Measurements from ENCODE around the gene NDUFB8.
"Not testable (repeated sequence)": the region's sequence is repeated elsewhere in the genome, so short reads cannot be mapped to it uniquely, and the experiment has no call there.

NDUFB8 gene

DNA sequence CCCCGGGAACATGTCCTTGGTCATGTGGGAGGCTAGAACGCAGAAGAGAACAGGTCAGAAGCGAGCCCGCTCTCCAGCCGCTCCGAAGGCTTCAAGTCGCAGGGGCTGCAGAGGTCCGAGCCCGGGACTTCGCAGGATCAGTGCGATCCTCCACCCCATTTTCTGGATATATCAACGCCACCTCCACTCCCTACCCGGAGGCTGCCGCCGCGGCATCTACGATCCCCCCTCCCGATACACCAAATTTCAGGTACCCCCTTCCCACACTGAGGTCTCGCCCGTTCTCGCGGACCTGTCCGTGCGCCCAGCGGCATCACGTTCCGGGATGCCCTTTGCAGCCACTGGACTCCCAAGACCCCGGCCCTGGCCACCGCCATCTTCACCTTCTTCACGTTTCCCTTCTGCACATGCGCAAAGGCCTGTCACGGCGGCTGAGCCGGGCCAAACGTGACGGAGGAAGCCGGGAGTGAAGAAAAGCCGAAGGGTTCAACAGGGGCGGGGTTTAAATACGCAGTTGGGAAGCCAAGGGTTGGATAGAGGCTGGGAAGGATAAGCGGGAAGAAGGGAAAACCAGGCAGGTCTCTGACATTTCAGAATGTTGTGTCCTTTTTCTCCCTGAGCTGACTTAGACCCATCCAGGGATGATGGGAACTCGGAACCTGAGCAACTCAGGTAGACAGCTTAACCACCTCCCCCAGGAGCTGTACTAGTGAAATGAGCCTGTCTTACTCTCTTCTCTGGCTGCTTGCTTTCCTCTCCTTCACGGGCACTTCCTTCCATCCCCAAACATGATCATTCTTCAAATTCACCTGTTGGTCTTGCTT is at the start of gene NDUFB8:
TSS of gene NDUFB8 (minus strand) at position 397 of the 824 bp plus-strand sequence. CDS start at position 377, 20 bp downstream.
- H3K36me3 ChIP-seq (ENCODE audit: insufficient read depth, low read length): peaks cover 10% of the 10 kb centered on the region
- H3K9ac ChIP-seq (ENCODE audit: low read depth, low read length): peak within 1 kb of the TSS; percentile 79
- peaks cover 6% of the 10 kb centered on the region; the same call in 1 of the 2 replicates for H3K4me1 ChIP-seq (ENCODE audit: insufficient read depth, low read length)
- no peaks in the 10 kb centered on the region for H3K9me3 ChIP-seq (ENCODE audit: control insufficient read depth, insufficient read depth, low read length)

DNA sequence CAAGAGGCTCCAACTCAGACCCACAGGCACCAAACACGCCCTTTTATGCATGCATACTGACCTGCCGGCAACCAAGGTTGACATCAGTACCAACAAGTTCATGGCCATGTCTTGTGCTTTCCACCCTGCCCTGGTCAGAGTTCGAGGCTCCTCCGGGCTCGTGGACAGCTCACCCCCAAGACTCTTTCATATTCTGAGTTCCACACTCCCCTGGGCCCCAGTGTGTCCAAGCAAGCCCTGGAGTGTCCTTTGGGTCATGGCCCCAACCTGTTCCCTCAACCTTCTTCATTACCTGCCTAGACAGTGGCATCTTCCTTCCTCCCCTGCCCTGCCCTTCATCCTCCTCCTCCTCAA is 46.6 kb upstream of the NDUFB8 start:
- Histone ChIP-seq H3K4me1 (ENCODE audit: insufficient read depth, low read length) (no peaks in the 10 kb centered on the region), H3K36me3 (ENCODE audit: insufficient read depth, low read length) (no peaks in the 10 kb centered on the region), H3K9me3 (ENCODE audit: control insufficient read depth, insufficient read depth, low read length) (no peaks in the 10 kb centered on the region), H3K9ac (ENCODE audit: low read depth, low read length) (no peak overlapping the region)

DNA sequence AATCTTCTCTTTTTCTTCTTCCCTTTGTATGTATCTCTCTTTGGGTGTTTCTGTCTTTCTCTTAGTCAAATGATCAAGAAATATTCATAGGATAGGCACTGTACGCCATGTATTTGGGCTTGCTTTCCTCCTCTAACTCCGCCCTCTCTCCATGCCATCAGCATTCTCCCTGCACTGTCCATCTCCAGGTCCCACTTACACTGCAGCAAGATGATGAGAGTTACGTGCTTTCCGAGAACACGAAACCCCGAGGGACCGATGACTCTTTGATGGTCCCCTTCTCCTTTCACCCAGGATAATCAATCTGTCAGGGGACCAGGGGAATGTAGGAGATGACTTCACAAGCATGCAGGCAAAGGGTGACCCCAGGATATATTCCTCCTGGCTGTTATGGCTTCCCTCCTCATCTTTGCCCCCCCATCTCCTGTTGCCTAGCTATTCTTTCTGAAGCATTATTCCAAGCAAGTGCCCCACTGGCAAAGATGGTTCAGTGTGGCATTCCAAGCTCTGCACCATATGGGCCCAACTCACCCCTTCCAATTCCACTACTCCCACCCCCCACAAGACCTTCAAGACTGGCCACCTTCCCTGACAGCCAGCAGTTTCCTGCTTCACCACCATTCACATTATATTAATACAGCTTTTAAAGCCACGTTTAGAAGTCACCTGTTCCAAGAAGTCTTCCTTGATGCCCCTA is 46.1 kb upstream of the NDUFB8 start:
- H3K36me3 ChIP-seq (ENCODE audit: insufficient read depth, low read length): no peaks in the 10 kb centered on the region
- no peak overlapping the region for H3K9ac ChIP-seq (ENCODE audit: low read depth, low read length)
- H3K9me3 ChIP-seq (ENCODE audit: control insufficient read depth, insufficient read depth, low read length): no peaks in the 10 kb centered on the region
- no peaks in the 10 kb centered on the region for H3K4me1 ChIP-seq (ENCODE audit: insufficient read depth, low read length)

- not testable (repeated sequence) for H3K9me3 ChIP-seq (ENCODE audit: control insufficient read depth, insufficient read depth, low read length); H3K36me3 ChIP-seq (ENCODE audit: insufficient read depth, low read length); H3K4me1 ChIP-seq (ENCODE audit: insufficient read depth, low read length); H3K9ac ChIP-seq (ENCODE audit: low read depth, low read length)
Measured at GRCh38 chr10:100575146-100575545, 45.5 kb upstream of the NDUFB8 start.

DNA sequence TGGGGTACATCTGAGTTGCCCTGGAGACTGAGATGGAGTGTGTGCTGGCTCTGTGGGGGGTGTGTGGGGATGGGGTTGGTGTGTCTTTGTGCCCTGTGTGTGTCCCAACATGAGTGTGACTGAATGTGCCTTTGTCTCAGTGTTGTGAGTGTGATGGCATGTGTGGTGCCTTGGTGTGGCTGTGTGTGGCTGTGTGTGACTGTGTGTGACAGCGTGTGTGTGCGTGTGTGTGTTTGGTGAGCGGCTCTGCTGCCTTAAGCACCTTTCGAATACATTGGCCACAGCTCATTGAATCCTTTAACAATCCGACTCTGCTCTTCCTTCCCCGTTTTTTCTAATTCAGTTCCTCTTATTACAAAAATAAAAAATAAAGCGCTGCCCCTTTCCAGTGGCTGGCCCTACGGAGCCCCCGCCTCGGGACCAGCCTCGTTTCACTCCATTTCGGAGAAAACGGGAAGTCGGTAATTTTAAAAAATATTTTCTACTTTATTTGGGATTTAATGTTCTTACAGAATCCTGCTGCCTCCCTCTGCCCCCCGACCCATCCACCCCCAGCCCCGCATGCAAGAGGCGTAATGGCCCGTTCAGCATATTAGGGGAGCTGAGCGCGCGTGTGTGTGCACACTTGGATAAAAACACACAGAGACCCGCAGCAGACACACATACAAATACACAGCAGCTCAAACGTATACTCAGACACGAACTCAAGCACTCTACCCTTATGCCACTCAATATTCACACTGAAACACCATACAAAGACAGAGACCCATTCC is 41.6 kb upstream of the NDUFB8 start:
- Histone ChIP-seq H3K36me3 (ENCODE audit: insufficient read depth, low read length) (no peaks in the 10 kb centered on the region), H3K4me1 (ENCODE audit: insufficient read depth, low read length) (peaks cover 7% of the 10 kb centered on the region), H3K9me3 (ENCODE audit: control insufficient read depth, insufficient read depth, low read length) (no peaks in the 10 kb centered on the region), H3K9ac (ENCODE audit: low read depth, low read length) (no peak overlapping the region)

GRCh38 chr10:100570506-100570905 is 40.8 kb upstream of the NDUFB8 start:
- H3K36me3 ChIP-seq (ENCODE audit: insufficient read depth, low read length): no peaks in the 10 kb centered on the region
- H3K9ac ChIP-seq (ENCODE audit: low read depth, low read length): peak overlapping the region; percentile 76
- peaks cover 7% of the 10 kb centered on the region for H3K4me1 ChIP-seq (ENCODE audit: insufficient read depth, low read length)
- H3K9me3 ChIP-seq (ENCODE audit: control insufficient read depth, insufficient read depth, low read length): no peaks in the 10 kb centered on the region

DNA sequence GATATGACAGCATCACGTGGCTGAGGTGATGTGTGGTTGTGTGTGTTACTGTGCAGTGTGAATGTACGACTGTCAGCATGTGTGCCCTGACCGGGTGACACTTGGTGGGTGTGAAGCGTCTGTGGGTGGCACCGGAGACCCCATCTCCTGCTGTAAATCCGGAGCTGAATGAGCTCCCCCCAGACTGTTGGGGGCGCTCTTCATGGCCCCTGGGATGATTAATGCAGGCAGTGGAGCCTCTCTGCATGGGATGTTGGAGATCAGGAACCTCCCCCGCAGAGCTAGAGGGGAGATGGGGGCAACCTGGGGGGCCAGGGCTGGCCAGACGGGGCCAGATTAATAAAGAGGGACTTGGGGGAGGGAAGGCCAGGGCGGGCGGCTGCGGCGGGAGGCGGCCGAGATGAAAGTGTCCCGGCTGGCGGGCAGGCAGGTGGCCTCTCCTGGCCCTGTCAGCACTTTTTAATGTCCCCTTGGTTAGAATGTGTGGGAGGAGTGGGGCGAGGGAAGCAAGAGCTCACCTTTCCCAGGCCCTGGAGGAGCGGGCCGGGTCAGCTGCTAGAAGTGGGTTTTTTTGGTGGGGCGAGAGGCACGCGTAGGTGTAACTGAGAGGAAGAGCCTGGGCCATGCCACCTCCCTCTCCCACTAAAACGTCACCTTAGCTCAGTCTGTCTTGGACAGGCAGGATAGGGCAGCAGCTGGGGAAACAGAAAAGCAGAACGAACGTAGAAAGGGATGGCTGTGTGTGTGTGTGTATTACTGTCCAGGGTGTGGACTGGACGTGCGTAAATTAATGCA is 40.2 kb upstream of the NDUFB8 start:
- H3K9ac ChIP-seq (ENCODE audit: low read depth, low read length): peak overlapping the region; percentile 76

DNA sequence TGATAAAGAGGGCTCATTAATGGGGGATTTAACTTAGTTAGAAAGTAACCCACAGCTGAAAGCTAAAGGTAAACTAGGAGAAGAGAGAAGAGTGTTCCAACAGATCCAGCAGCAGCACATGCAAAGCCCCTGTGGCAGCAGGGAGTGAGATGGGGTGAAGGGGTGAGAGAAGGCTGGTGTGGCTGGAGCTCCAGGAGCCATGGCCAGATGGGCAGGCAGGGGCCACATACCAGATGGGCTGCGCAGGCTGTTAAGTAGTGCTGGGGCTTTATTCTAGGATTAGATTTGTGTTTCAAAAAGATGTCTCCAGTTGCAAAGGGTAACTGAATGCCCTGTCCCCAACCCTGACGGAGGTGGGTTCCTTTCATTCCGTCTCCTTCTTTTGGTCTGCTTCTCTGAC is 39.2 kb upstream of the NDUFB8 start:
- H3K9ac ChIP-seq (ENCODE audit: low read depth, low read length): no peak overlapping the region
- H3K4me1 ChIP-seq (ENCODE audit: insufficient read depth, low read length): peaks cover 7% of the 10 kb centered on the region
- H3K9me3 ChIP-seq (ENCODE audit: control insufficient read depth, insufficient read depth, low read length): no peaks in the 10 kb centered on the region
- H3K36me3 ChIP-seq (ENCODE audit: insufficient read depth, low read length): no peaks in the 10 kb centered on the region

More for the DNA sequence above, 40.2 kb upstream of the NDUFB8 start:
- no peaks in the 10 kb centered on the region for H3K36me3 ChIP-seq (ENCODE audit: insufficient read depth, low read length)
- no peaks in the 10 kb centered on the region for H3K9me3 ChIP-seq (ENCODE audit: control insufficient read depth, insufficient read depth, low read length)
- H3K4me1 ChIP-seq (ENCODE audit: insufficient read depth, low read length): peaks cover 7% of the 10 kb centered on the region

- H3K4me1 ChIP-seq (ENCODE audit: insufficient read depth, low read length): peaks cover 7% of the 10 kb centered on the region
Measured at GRCh38 chr10:100567826-100568225, 38.2 kb upstream of the NDUFB8 start.

GRCh38 chr10:100567249-100567648 is 37.6 kb upstream of the NDUFB8 start:
- H3K36me3 ChIP-seq (ENCODE audit: insufficient read depth, low read length): no peaks in the 10 kb centered on the region
- H3K9ac ChIP-seq (ENCODE audit: low read depth, low read length): no peak overlapping the region
- no peaks in the 10 kb centered on the region for H3K9me3 ChIP-seq (ENCODE audit: control insufficient read depth, insufficient read depth, low read length)
- H3K4me1 ChIP-seq (ENCODE audit: insufficient read depth, low read length): peaks cover 7% of the 10 kb centered on the region

More at GRCh38 chr10:100567826-100568225, 38.2 kb upstream of the NDUFB8 start:
- no peaks in the 10 kb centered on the region for H3K9me3 ChIP-seq (ENCODE audit: control insufficient read depth, insufficient read depth, low read length)
- H3K36me3 ChIP-seq (ENCODE audit: insufficient read depth, low read length): no peaks in the 10 kb centered on the region
- H3K9ac ChIP-seq (ENCODE audit: low read depth, low read length): no peak overlapping the region

DNA sequence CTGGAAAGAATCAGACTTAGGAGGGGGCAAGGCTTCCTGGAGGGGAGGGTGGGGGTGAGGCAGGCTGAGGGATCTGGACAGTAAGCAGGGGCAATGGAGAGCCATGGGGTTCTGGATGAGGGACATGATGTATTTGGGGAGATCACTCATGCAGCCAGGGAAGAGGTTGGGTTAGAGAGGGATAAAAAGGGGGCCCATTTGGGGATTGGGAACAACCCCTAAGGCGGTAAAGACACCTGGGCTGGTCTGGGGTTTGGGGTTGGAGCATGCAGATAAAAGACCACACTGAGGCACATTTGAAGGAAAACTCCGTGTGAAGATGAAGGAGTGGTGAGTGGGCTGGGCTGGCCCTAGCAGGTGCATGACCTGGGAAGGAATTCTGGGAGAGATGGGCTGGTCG is 36.9 kb upstream of the NDUFB8 start:
- H3K9me3 ChIP-seq (ENCODE audit: control insufficient read depth, insufficient read depth, low read length): no peaks in the 10 kb centered on the region
- peaks cover 7% of the 10 kb centered on the region for H3K4me1 ChIP-seq (ENCODE audit: insufficient read depth, low read length)
- H3K36me3 ChIP-seq (ENCODE audit: insufficient read depth, low read length): no peaks in the 10 kb centered on the region
- no peak overlapping the region for H3K9ac ChIP-seq (ENCODE audit: low read depth, low read length)

GRCh38 chr10:100565206-100565985 is 35.7 kb upstream of the NDUFB8 start:
- Histone ChIP-seq H3K36me3 (ENCODE audit: insufficient read depth, low read length) (no peaks in the 10 kb centered on the region), H3K4me1 (ENCODE audit: insufficient read depth, low read length) (peaks cover 4% of the 10 kb centered on the region), H3K9me3 (ENCODE audit: control insufficient read depth, insufficient read depth, low read length) (no peaks in the 10 kb centered on the region), H3K9ac (ENCODE audit: low read depth, low read length) (no peak overlapping the region)

- peak overlapping the region; percentile 41; the same call in 1 of the 2 replicates for H3K9ac ChIP-seq (ENCODE audit: low read depth, low read length)
- H3K9me3 ChIP-seq (ENCODE audit: control insufficient read depth, insufficient read depth, low read length): no peaks in the 10 kb centered on the region
- H3K36me3 ChIP-seq (ENCODE audit: insufficient read depth, low read length): no peaks in the 10 kb centered on the region
- H3K4me1 ChIP-seq (ENCODE audit: insufficient read depth, low read length): no peaks in the 10 kb centered on the region; the same call in 1 of the 2 replicates
Measured at GRCh38 chr10:100562008-100562672, 32.5 kb upstream of the NDUFB8 start.

Measured in ES-I3 (cell line).